Sigmoid colon (tissue), 3 donors: ENCODE measurements around the gene ASPSCR1.

Source experiments
- POLR2A ChIP-seq, 2 donors: fragments of 450-650 bp; IDR thresholded peaks; one replicate each; pipeline ENCODE4 v1.6.1; 2016; ENCODE audit warnings: antibody characterized with exemption in 2 of 2, mild to moderate bottlenecking in 2 of 2, moderate library complexity in 2 of 2
- TF ChIP-seq, protein P1 (sequence below), 4 experiments: fragments of 450-650 bp in 3 of 4; fragments of 200-600 bp in 1 of 4; IDR thresholded peaks; one replicate each; pipeline ENCODE4 v1.5.1; 2016 to 2019; ENCODE audit warnings: antibody characterized with exemption in 4 of 4, mild to moderate bottlenecking in 3 of 4, moderate library complexity in 2 of 4

DNA sequence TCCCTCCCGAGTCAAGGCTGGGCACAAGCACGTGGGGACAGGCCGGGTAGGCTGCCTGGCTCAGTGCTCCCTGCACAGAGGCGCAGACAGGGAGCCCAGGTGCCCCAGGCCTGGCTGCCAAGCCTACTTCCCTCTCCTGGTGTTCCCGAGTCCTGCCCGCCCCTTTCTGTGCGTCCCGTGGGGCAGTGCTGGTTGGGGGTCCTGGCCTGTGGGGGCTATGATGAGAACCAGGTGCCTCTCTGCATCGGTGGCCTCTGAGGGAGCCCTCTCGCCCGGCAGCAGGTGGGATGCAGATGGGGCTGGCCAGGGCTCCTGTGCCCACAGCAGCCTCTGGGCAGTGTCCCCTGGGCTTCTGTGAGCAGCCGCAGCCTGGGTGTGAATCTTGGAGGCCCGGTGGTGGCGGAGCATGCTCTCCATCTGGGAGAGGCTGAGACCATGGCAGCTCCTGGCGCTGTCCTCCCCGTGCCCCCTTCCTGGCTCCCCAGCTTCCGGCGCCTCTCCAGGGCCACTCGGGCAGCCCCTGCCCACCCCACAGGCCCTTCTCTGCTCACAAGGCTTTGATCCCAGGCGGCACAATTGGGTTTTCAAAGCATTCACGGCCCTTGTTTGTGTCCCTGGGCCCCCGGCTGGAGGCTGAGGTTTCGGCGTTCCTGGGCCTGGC is 38.0 kb downstream of the ASPSCR1 start:
- TF ChIP-seq, protein P1, sequence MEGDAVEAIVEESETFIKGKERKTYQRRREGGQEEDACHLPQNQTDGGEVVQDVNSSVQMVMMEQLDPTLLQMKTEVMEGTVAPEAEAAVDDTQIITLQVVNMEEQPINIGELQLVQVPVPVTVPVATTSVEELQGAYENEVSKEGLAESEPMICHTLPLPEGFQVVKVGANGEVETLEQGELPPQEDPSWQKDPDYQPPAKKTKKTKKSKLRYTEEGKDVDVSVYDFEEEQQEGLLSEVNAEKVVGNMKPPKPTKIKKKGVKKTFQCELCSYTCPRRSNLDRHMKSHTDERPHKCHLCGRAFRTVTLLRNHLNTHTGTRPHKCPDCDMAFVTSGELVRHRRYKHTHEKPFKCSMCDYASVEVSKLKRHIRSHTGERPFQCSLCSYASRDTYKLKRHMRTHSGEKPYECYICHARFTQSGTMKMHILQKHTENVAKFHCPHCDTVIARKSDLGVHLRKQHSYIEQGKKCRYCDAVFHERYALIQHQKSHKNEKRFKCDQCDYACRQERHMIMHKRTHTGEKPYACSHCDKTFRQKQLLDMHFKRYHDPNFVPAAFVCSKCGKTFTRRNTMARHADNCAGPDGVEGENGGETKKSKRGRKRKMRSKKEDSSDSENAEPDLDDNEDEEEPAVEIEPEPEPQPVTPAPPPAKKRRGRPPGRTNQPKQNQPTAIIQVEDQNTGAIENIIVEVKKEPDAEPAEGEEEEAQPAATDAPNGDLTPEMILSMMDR (IDR thresholded peaks at IDR 0.05), result no peak
- no peak for TF ChIP-seq POLR2A (IDR thresholded peaks at IDR 0.05)
